ENCODE data around the gene LIMS3.
"Not testable (repeated sequence)": the region's sequence is repeated elsewhere in the genome, so short reads cannot be mapped to it uniquely, and the experiment has no call there.

- TF ChIP-seq CTCF, POLR2AphosphoS5, POLR2A, EP300 (IDR thresholded peaks at IDR 0.05): not testable (repeated sequence)
Observed at GRCh38 chr2:109889909-109890308, 8.6 kb upstream of the LIMS3 start.

All from sigmoid colon (tissue), 4 donors.